GM12801 (cell line): ENCODE data around the gene TSHZ3.

Experiments
- CTCF ChIP-seq: IDR thresholded peaks from one replicate; pipeline ENCODE4 v1.5.1; 2011; ENCODE audit warnings: control low read depth; ENCODE audit not compliant: insufficient read length; ENCODE audit errors: extremely low read depth

The TSHZ3 gene

GRCh38 chr19:31254180-31254551 is 95.1 kb downstream of the TSHZ3 start:
- no peak for TF ChIP-seq CTCF

- no peak for TF ChIP-seq CTCF
Observed at GRCh38 chr19:31253526-31254179, 95.6 kb downstream of the TSHZ3 start.

- TF ChIP-seq CTCF, result no peak
Observed at GRCh38 chr19:31252441-31252840, 96.8 kb downstream of the TSHZ3 start.

- TF ChIP-seq CTCF, result no peak
Observed at GRCh38 chr19:31249217-31249616, 100.0 kb downstream of the TSHZ3 start.

- TF ChIP-seq CTCF, result no peak
Observed at GRCh38 chr19:31235806-31236205, 113.4 kb downstream of the TSHZ3 start.

- TF ChIP-seq CTCF, result no peak
Observed at GRCh38 chr19:31233295-31233800, 115.9 kb downstream of the TSHZ3 start.

GRCh38 chr19:31232871-31233270 is 116.4 kb downstream of the TSHZ3 start:
- TF ChIP-seq CTCF, result no peak
